H1 (cell line): ENCODE measurements around the gene ZC3H7B. TPM values are rescaled to one million over a fixed set of nuclear protein-coding genes. Genes with fewer than 3 reads are reported as not detected.

Experiments
- CTCF ChIA-PET: fragments of 300-600 bp; sonication (Branson Sonifier 250); formaldehyde crosslinking; loops from one replicate; lab custom pipeline; 2021; ENCODE audit not compliant: partially characterized antibody; lab: Charles Lee
- POLR2A ChIA-PET: fragments of 300-600 bp; sonication (Branson Sonifier 250); formaldehyde crosslinking; loops from one replicate; lab custom pipeline; 2021; ENCODE audit warnings: inconsistent platforms; ENCODE audit not compliant: partially characterized antibody; lab: Charles Lee
- DNase-seq, 2 experiments: peaks; one replicate each; pipeline versions ENCODE4 v3.0.0 to v3.0.0-alpha.2; 2010 to 2022; ENCODE audit warnings: low spot score in 2 of 2, low read depth in 1 of 2, mixed read lengths in 1 of 2
- FAIRE-seq: peaks from 2 replicates; lab custom pipeline; 2011; peaks lifted over from hg19 to GRCh38; lab: Jason Lieb, UNC
- H2AFZ ChIP-seq: 2 replicates; pipeline ENCODE4 v1.8.1; 2012; ENCODE audit warnings: low read length, inconsistent platforms
- H2AK5ac ChIP-seq: 2 replicates; pipeline ENCODE4 v1.6.1; 2013; ENCODE audit warnings: low read depth, low read length
- H2BK120ac ChIP-seq: replicated peaks from 2 replicates; pipeline ENCODE3; 2013; ENCODE audit warnings: low read depth, low read length, inconsistent platforms
- H2BK12ac ChIP-seq: 2 replicates; pipeline ENCODE4 v1.6.1; 2013; ENCODE audit warnings: low read depth, low read length
- H2BK15ac ChIP-seq: 2 replicates; pipeline ENCODE4 v1.6.1; 2013; ENCODE audit warnings: low read length
- H2BK20ac ChIP-seq: 2 replicates; pipeline ENCODE4 v1.6.1; 2013; ENCODE audit warnings: low read length
- H2BK5ac ChIP-seq: 2 replicates; pipeline ENCODE4 v1.6.1; 2013; ENCODE audit warnings: low read depth, low read length
- H3K14ac ChIP-seq: 2 replicates; pipeline ENCODE4 v1.6.1; 2013; ENCODE audit warnings: inconsistent platforms; ENCODE audit not compliant: insufficient read length
- H3K18ac ChIP-seq: 2 replicates; pipeline ENCODE4 v1.6.1; 2013; ENCODE audit warnings: low read length; ENCODE audit errors: extremely low read depth
- H3K23ac ChIP-seq: 2 replicates; pipeline ENCODE4 v1.6.1; 2013; ENCODE audit warnings: inconsistent platforms; ENCODE audit not compliant: insufficient read length
- H3K23me2 ChIP-seq: 2 replicates; pipeline ENCODE4 v1.6.1; 2013; ENCODE audit warnings: low read depth, low read length
- H3K27ac ChIP-seq: 2 replicates; pipeline ENCODE4 v1.6.1; 2011; ENCODE audit warnings: low read depth, low read length, inconsistent platforms
- H3K27me3 ChIP-seq, 4 experiments: replicated peaks in 1 of 4; 1 replicate in 1 of 4; 2 replicates in 3 of 4; pipeline versions ENCODE4 v1.6.1 to v1.8.1; 2011 to 2013; ENCODE audit warnings: low read length in 3 of 4, mild to moderate bottlenecking in 3 of 4, inconsistent platforms in 2 of 4, mixed read lengths in 2 of 4, moderate library complexity in 1 of 4; ENCODE audit not compliant: control insufficient read depth in 3 of 4, insufficient read depth in 3 of 4; ENCODE audit errors: extremely low read depth in 1 of 4
- H3K36me3 ChIP-seq, 4 experiments: 2 replicates each; pipeline versions ENCODE4 v1.6.1 to v1.8.1; 2011 to 2013; ENCODE audit warnings: mild to moderate bottlenecking in 4 of 4, low read length in 3 of 4, moderate library complexity in 2 of 4, control low read depth in 1 of 4, inconsistent platforms in 1 of 4; ENCODE audit not compliant: insufficient read depth in 4 of 4, control insufficient read depth in 2 of 4
- H3K4ac ChIP-seq: replicated peaks from 2 replicates; pipeline ENCODE3; 2013; ENCODE audit warnings: low read length, low read depth, mixed read lengths, inconsistent platforms; ENCODE audit not compliant: insufficient read length
- H3K4me1 ChIP-seq, 4 experiments: replicated peaks in 1 of 4; 1 replicate in 1 of 4; 2 replicates in 3 of 4; pipeline versions ENCODE4 v1.6.1 to v1.8.1; 2011 to 2013; ENCODE audit warnings: low read length in 3 of 4, inconsistent platforms in 2 of 4, mixed read lengths in 1 of 4; ENCODE audit not compliant: insufficient read depth in 4 of 4, control insufficient read depth in 3 of 4
- H3K4me2 ChIP-seq, 2 experiments: 2 replicates each; pipeline versions ENCODE4 v1.6.1 to v1.8.1; 2011 to 2013; ENCODE audit warnings: low read depth in 2 of 2, low read length in 2 of 2, control low read depth in 1 of 2, inconsistent platforms in 1 of 2, mild to moderate bottlenecking in 1 of 2; ENCODE audit not compliant: insufficient read depth in 1 of 2
- H3K4me3 ChIP-seq, 4 experiments: fragments of 200-600, 300-600 bp in 1 of 4; sonication (generic), shearing (Covaris generic), sonication (Bioruptor Twin) in 1 of 4; 2 replicates each; pipeline versions ENCODE4 v1.5.1 to v1.8.1; 2011 to 2016; ENCODE audit warnings: low read length in 4 of 4, low read depth in 3 of 4, control low read depth in 2 of 4, inconsistent platforms in 2 of 4, mild to moderate bottlenecking in 2 of 4, mixed read lengths in 1 of 4, moderate library complexity in 1 of 4; ENCODE audit not compliant: insufficient read depth in 2 of 4; ENCODE audit errors: extremely low read depth in 1 of 4
- H3K56ac ChIP-seq: replicated peaks from 2 replicates; pipeline ENCODE3; 2013; ENCODE audit warnings: low read depth, mild to moderate bottlenecking, mixed read lengths, low read length, inconsistent platforms; ENCODE audit not compliant: insufficient read length
- H3K79me1 ChIP-seq: 2 replicates; pipeline ENCODE4 v1.6.1; 2013; ENCODE audit warnings: low read depth, low read length, control low read depth
- H3K79me2 ChIP-seq, 2 experiments: 2 replicates each; pipeline versions ENCODE4 v1.6.1 to v1.8.1; 2012 to 2013; ENCODE audit warnings: low read length in 2 of 2, mild to moderate bottlenecking in 2 of 2, inconsistent platforms in 1 of 2; ENCODE audit not compliant: insufficient read depth in 2 of 2, control insufficient read depth in 1 of 2
- H3K9ac ChIP-seq, 4 experiments: replicated peaks in 1 of 4; 1 replicate in 1 of 4; 2 replicates in 3 of 4; pipeline versions ENCODE4 v1.6.1 to v1.8.1; 2011 to 2013; ENCODE audit warnings: low read depth in 3 of 4, low read length in 3 of 4, control low read depth in 2 of 4, mild to moderate bottlenecking in 2 of 4, moderate library complexity in 2 of 4, inconsistent platforms in 1 of 4; ENCODE audit errors: extremely low read depth in 1 of 4
- H3K9me3 ChIP-seq, 2 experiments: 2 replicates each; pipeline versions ENCODE4 v1.6.1 to v1.8.1; 2012 to 2013; ENCODE audit warnings: mild to moderate bottlenecking in 2 of 2, moderate library complexity in 2 of 2, control low read depth in 1 of 2, inconsistent platforms in 1 of 2, low read depth in 1 of 2, low read length in 1 of 2, mixed read lengths in 1 of 2; ENCODE audit not compliant: insufficient read depth in 2 of 2
- H4K20me1 ChIP-seq, 2 experiments: replicated peaks in 1 of 2; 2 replicates each; pipeline versions ENCODE3 to v1.8.1; 2011 to 2013; ENCODE audit warnings: inconsistent platforms in 2 of 2, low read length in 2 of 2, mild to moderate bottlenecking in 1 of 2; ENCODE audit not compliant: insufficient read depth in 2 of 2, control insufficient read depth in 1 of 2
- H4K5ac ChIP-seq: 2 replicates; pipeline ENCODE4 v1.6.1; 2013; ENCODE audit warnings: low read length, low read depth, mixed read lengths, inconsistent platforms; ENCODE audit not compliant: insufficient read length
- H4K8ac ChIP-seq: 2 replicates; pipeline ENCODE4 v1.8.0; 2013; ENCODE audit warnings: mild to moderate bottlenecking, moderate library complexity, low read length, inconsistent platforms; ENCODE audit not compliant: insufficient read depth; ENCODE audit errors: extremely low read depth
- H4K91ac ChIP-seq: replicated peaks from 2 replicates; pipeline ENCODE3; 2013; ENCODE audit warnings: low read length, mixed read lengths, inconsistent platforms; ENCODE audit not compliant: insufficient read length
- BACH1 ChIP-seq: IDR thresholded peaks from 2 replicates; pipeline ENCODE4 v1.6.1; 2012; ENCODE audit warnings: low read length, improper control_type of control experiment
- BCL11A ChIP-seq, 2 experiments: IDR thresholded peaks; one replicate each; pipeline ENCODE4 v1.6.1; 2011; ENCODE audit warnings: low read depth in 2 of 2, low read length in 2 of 2, mild to moderate bottlenecking in 2 of 2
- CHD2 ChIP-seq: IDR thresholded peaks from 2 replicates; pipeline ENCODE4 v1.6.1; 2012; ENCODE audit warnings: low read length, improper control_type of control experiment
- E2F6 ChIP-seq: IDR thresholded peaks from 2 replicates; pipeline ENCODE4 v1.6.1; 2012; ENCODE audit warnings: inconsistent platforms
- MAX ChIP-seq: IDR thresholded peaks from 2 replicates; pipeline ENCODE4 v1.6.1; 2012; ENCODE audit warnings: inconsistent platforms
- POLR2A ChIP-seq, 2 experiments: IDR thresholded peaks; 1 replicate in 1 of 2; 2 replicates in 1 of 2; pipeline ENCODE4 v1.6.1; 2011; ENCODE audit warnings: low read depth in 2 of 2, low read length in 2 of 2, mild to moderate bottlenecking in 2 of 2; ENCODE audit errors: control extremely low read depth in 1 of 2
- POLR2AphosphoS5 ChIP-seq: IDR thresholded peaks from 2 replicates; pipeline ENCODE4 v1.6.1; 2011; ENCODE audit warnings: low read depth, low read length
- SAP30 ChIP-seq: fragments of 300-600 bp; sonication (generic); IDR thresholded peaks from 2 replicates; pipeline ENCODE4 v1.7.1; 2012; ENCODE audit warnings: low read length, moderate library complexity, mild to moderate bottlenecking, inconsistent platforms; ENCODE audit not compliant: insufficient read depth, insufficient replicate concordance
- YY1 ChIP-seq: IDR thresholded peaks from 2 replicates; pipeline ENCODE4 v1.6.1; 2011; ENCODE audit warnings: low read depth, mild to moderate bottlenecking, low read length
- WGBS, 2 experiments: shearing (Covaris generic) in 1 of 2; methylation state at CpG; one replicate each; pipeline versions ENCODE4 v1.1.6 to v1.1.7; 2013 to 2015; ENCODE audit warnings: low lambda C conversion rate in 2 of 2, mixed read lengths in 2 of 2, inconsistent platforms in 1 of 2, low coverage in 1 of 2, missing lambda C conversion rate in 1 of 2; ENCODE audit not compliant: insufficient replicate concordance in 2 of 2, insufficient coverage in 1 of 2, insufficient read length in 1 of 2; ENCODE audit errors: extremely low coverage in 1 of 2, missing lambda C conversion rate in 1 of 2; 5-methylcytosine and 5-hydroxymethylcytosine counted together
- polyA plus RNA-seq, 7 experiments: library from polyadenylated mRNA; depleted of rRNA in 3 of 7; stranded (reverse) in 5 of 7; unstranded in 2 of 7; fragments of >200 nt in 5 of 7; fragments of 200-250 nt in 2 of 7; gene quantifications; 1 replicate in 5 of 7; 2 replicates in 1 of 7; 4 replicates in 1 of 7; pipeline versions ENCODE4 v1.2.1 to v1.2.3, GENCODE V29; 2011 to 2013; ENCODE audit warnings: missing spikeins in 2 of 7, mixed read lengths in 2 of 7
- total RNA-seq: library from RNA; stranded (reverse); fragmentation: NEBNext Ultra II Directional; extraction: Animal tissue kit (Norgen Biotek cat#: 25700); gene quantifications from 2 replicates; pipeline ENCODE4 v1.2.1, GENCODE V29; 2021
- TF ChIP-seq, protein P1 (sequence below), 3 experiments: IDR thresholded peaks; 1 replicate in 2 of 3; 2 replicates in 1 of 3; pipeline versions ENCODE4 v1.5.1 to v1.6.1; 2011; ENCODE audit warnings: low read length in 3 of 3, mild to moderate bottlenecking in 3 of 3, inconsistent platforms in 2 of 3, low read depth in 1 of 3, moderate library complexity in 1 of 3; ENCODE audit not compliant: insufficient read depth in 1 of 3; ENCODE audit errors: control extremely low read depth in 1 of 3

The ZC3H7B gene
- total and polyA plus RNA-seq, 2 of the 8 experiments (the other 6 are each of a cell fraction or from before 2014, with no cell fraction given): 35.5 to 78.6 TPM

- no peak overlapping the region for H2BK120ac ChIP-seq
- no peak overlapping the region for H3K23ac ChIP-seq
- no peaks in the 10 kb centered on the region for H3K23me2 ChIP-seq
- H2BK5ac ChIP-seq: no peak overlapping the region; the same call in 1 of the 2 replicates
- no peak overlapping the region for H3K4ac ChIP-seq
- no peak overlapping the region for H3K4me2 ChIP-seq
- H2BK20ac ChIP-seq: no peak overlapping the region
- no peak overlapping the region for H3K4me3 ChIP-seq
- 95% methylated on average over 10 of the region's 25 CpGs; no CpG with 5 or more reads in 1 of the 2 experiments for WGBS, 2 experiments
- H3K27me3 ChIP-seq: no peaks in the 10 kb centered on the region
- FAIRE-seq (no peak), DNase-seq (no peak)
- H4K91ac ChIP-seq: no peak overlapping the region
- no peak overlapping the region for H2AFZ ChIP-seq
- H2BK15ac ChIP-seq: no peak overlapping the region
- ChIA-PET POLR2A (interaction anchor here (0.9 to 1.4 kb wide), 3 partner anchors 11 to 13 kb away, joined by 3 to 4 read pairs (median 3); no protein-coding TSS in a partner anchor), CTCF (no interaction called here)
- H3K27ac ChIP-seq: no peak overlapping the region
- H4K20me1 ChIP-seq: peaks cover 0 to 8% of the 10 kb centered on the region in 2 experiments
- no peak overlapping the region for H3K56ac ChIP-seq
- no peak overlapping the region for H3K9ac ChIP-seq
- H3K14ac ChIP-seq: no peak overlapping the region
- no peaks in the 10 kb centered on the region for H3K79me1 ChIP-seq
- H2AK5ac ChIP-seq: no peak overlapping the region
- peaks cover 3 to 39% (median 17%) of the 10 kb centered on the region in 4 experiments; a peak in 7 of 8 replicates for H3K36me3 ChIP-seq
- H2BK12ac ChIP-seq: no peak overlapping the region
- H3K79me2 ChIP-seq: no peaks in the 10 kb centered on the region
- H4K8ac ChIP-seq: no peak overlapping the region; the same call in 1 of the 2 replicates
- no peaks in the 10 kb centered on the region for H3K9me3 ChIP-seq
- peaks cover 0 to 14% (median 9%) of the 10 kb centered on the region in 4 experiments; a peak in 6 of 7 replicates for H3K4me1 ChIP-seq
- H3K18ac ChIP-seq: no peak overlapping the region
- H4K5ac ChIP-seq: no peak overlapping the region
- TF ChIP-seq BCL11A (IDR thresholded peaks at IDR 0.05; ENCODE audit: low read depth in 2 of 2, low read length in 2 of 2): no peak
- TF ChIP-seq BACH1: no peak
- no peak for TF ChIP-seq POLR2AphosphoS5
- TF ChIP-seq MAX: no peak
- no peak for TF ChIP-seq CHD2
- TF ChIP-seq, protein P1, sequence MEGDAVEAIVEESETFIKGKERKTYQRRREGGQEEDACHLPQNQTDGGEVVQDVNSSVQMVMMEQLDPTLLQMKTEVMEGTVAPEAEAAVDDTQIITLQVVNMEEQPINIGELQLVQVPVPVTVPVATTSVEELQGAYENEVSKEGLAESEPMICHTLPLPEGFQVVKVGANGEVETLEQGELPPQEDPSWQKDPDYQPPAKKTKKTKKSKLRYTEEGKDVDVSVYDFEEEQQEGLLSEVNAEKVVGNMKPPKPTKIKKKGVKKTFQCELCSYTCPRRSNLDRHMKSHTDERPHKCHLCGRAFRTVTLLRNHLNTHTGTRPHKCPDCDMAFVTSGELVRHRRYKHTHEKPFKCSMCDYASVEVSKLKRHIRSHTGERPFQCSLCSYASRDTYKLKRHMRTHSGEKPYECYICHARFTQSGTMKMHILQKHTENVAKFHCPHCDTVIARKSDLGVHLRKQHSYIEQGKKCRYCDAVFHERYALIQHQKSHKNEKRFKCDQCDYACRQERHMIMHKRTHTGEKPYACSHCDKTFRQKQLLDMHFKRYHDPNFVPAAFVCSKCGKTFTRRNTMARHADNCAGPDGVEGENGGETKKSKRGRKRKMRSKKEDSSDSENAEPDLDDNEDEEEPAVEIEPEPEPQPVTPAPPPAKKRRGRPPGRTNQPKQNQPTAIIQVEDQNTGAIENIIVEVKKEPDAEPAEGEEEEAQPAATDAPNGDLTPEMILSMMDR (IDR thresholded peaks at IDR 0.05; ENCODE audit: control extremely low read depth in 1 of 3, insufficient read depth in 1 of 3, low read depth in 1 of 3, low read length in 3 of 3): no peak
- TF ChIP-seq POLR2A (IDR thresholded peaks at IDR 0.05; ENCODE audit: control extremely low read depth in 1 of 2, low read depth in 2 of 2, low read length in 2 of 2): no peak
- TF ChIP-seq E2F6: no peak
- no peak for TF ChIP-seq YY1
- TF ChIP-seq SAP30: no peak
Measured at GRCh38 chr22:41356430-41357028, 55.2 kb downstream of the ZC3H7B start.
